HepG2 (cell line): ENCODE data around the gene POLR1D. TPM values are rescaled to one million over a fixed set of nuclear protein-coding genes. Genes with fewer than 3 reads are reported as not detected.
A peak's percentile ranks its signal among the peaks of the same experiment; 100 is the strongest.

ENCODE experiments used
- AHDC1 ChIP-seq: sonication (generic); formaldehyde crosslinking; IDR thresholded peaks from 2 replicates; pipeline ENCODE4 v1.5.1; 2020; ENCODE audit warnings: mild to moderate bottlenecking, missing genetic modification reagents, borderline replicate concordance
- ARID2 ChIP-seq: sonication (generic); formaldehyde crosslinking; IDR thresholded peaks from 2 replicates; pipeline ENCODE4 v1.8.1; 2022; ENCODE audit warnings: mild to moderate bottlenecking, missing genetic modification reagents, borderline replicate concordance
- ARNT2 ChIP-seq: sonication (generic); formaldehyde crosslinking; IDR thresholded peaks from 2 replicates; pipeline ENCODE4 v1.8.0; 2022; ENCODE audit warnings: mild to moderate bottlenecking, low read depth, missing genetic modification reagents, moderate library complexity
- GPBP1L1 ChIP-seq: sonication (generic); formaldehyde crosslinking; IDR thresholded peaks from 2 replicates; pipeline ENCODE4 v1.5.0; 2020; ENCODE audit warnings: mild to moderate bottlenecking, missing genetic modification reagents
- GZF1 ChIP-seq: sonication (generic); formaldehyde crosslinking; IDR thresholded peaks from 2 replicates; pipeline ENCODE4 v1.5.1; 2020; ENCODE audit warnings: mild to moderate bottlenecking, missing genetic modification reagents
- JARID2 ChIP-seq: sonication (generic); formaldehyde crosslinking; IDR thresholded peaks from 2 replicates; pipeline ENCODE4 v1.8.1; 2023; ENCODE audit warnings: missing genetic modification reagents, inconsistent platforms; ENCODE audit not compliant: insufficient replicate concordance
- KAT7 ChIP-seq: IDR thresholded peaks from 2 replicates; pipeline ENCODE4 v1.6.1; 2018; ENCODE audit warnings: borderline replicate concordance, missing compliant biosample characterization
- KDM5A ChIP-seq: fragments of 200-600 bp; sonication (generic); IDR thresholded peaks from 2 replicates; pipeline ENCODE4 v1.7.0; 2018; ENCODE audit warnings: antibody characterized with exemption, mild to moderate bottlenecking, low read length, borderline replicate concordance
- NCOA5 ChIP-seq: sonication (generic); formaldehyde crosslinking; IDR thresholded peaks from 2 replicates; pipeline ENCODE4 v1.4.0; 2020; ENCODE audit warnings: missing genetic modification reagents
- NRL ChIP-seq: sonication (generic); formaldehyde crosslinking; IDR thresholded peaks from 2 replicates; pipeline ENCODE4 v1.5.0; 2020; ENCODE audit warnings: missing genetic modification reagents, mild to moderate bottlenecking, moderate library complexity, borderline replicate concordance
- POLR2A ChIP-seq, 2 experiments: IDR thresholded peaks; 2 replicates each; pipeline ENCODE4 v1.6.1; 2011; ENCODE audit warnings: low read depth in 2 of 2, low read length in 2 of 2, mild to moderate bottlenecking in 1 of 2, moderate library complexity in 1 of 2; ENCODE audit not compliant: insufficient read depth in 1 of 2
- RNF2 ChIP-seq: fragments of 450-650 bp; conservative IDR thresholded peaks from 2 replicates; pipeline ENCODE4 v1.6.1; 2016; ENCODE audit warnings: low read depth
- TCF7 ChIP-seq: sonication (generic); IDR thresholded peaks from 2 replicates; pipeline ENCODE4 v1.6.1; 2016; ENCODE audit warnings: antibody characterized with exemption, low read depth
- ZBTB26 ChIP-seq: IDR thresholded peaks from 2 replicates; pipeline ENCODE4 v1.6.1; 2016; ENCODE audit warnings: missing compliant biosample characterization, missing genetic modification reagents, borderline replicate concordance
- ZNF33A ChIP-seq: sonication (generic); formaldehyde crosslinking; IDR thresholded peaks from 2 replicates; pipeline ENCODE4 v1.5.1; 2020; ENCODE audit warnings: missing genetic modification reagents, mild to moderate bottlenecking, moderate library complexity, borderline replicate concordance
- ZNF546 ChIP-seq: sonication (generic); formaldehyde crosslinking; conservative IDR thresholded peaks from 2 replicates; pipeline ENCODE4 v1.8.1; 2023; ENCODE audit warnings: mild to moderate bottlenecking, missing genetic modification reagents
- ZNF572 ChIP-seq: sonication (generic); formaldehyde crosslinking; IDR thresholded peaks from 2 replicates; pipeline ENCODE4 v1.5.1; 2020; ENCODE audit warnings: mild to moderate bottlenecking, missing genetic modification reagents
- polyA plus RNA-seq, 8 experiments: library from polyadenylated mRNA; depleted of rRNA in 3 of 8; stranded (reverse) in 7 of 8; unstranded in 1 of 8; fragments of >200 nt; fragmentation: Illumina TruSeq in 4 of 8; extraction: Trizol in 4 of 8; gene quantifications; 2 replicates each; pipeline versions ENCODE4 v1.2.1 to v1.2.3, GENCODE V29; 2011 to 2016; ENCODE audit warnings: low read depth in 4 of 8, missing spikeins in 1 of 8, mixed read lengths in 1 of 8; ENCODE audit not compliant: insufficient read depth in 1 of 8
- total RNA-seq, 5 experiments: library from RNA; depleted of rRNA; stranded (reverse); fragments of >200 nt; fragmentation: Illumina TruSeq; extraction: Trizol; gene quantifications; 2 replicates each; pipeline ENCODE4 v1.2.3, GENCODE V29; 2016; ENCODE audit warnings: low read depth in 1 of 5
- TF ChIP-seq, protein P1 (sequence below): sonication (generic); formaldehyde crosslinking; IDR thresholded peaks from 2 replicates; pipeline ENCODE4 v1.8.1; 2023; ENCODE audit warnings: mild to moderate bottlenecking, inconsistent platforms, moderate library complexity, missing genetic modification reagents, borderline replicate concordance

POLR1D gene
- total and polyA plus RNA-seq, 2 of the 13 experiments (the other 11 are each of a cell fraction or from before 2014, with no cell fraction given) = 183 to 490 TPM

GRCh38 chr13:27621366-27622101 is at the start of gene POLR1D (continued):
- TF ChIP-seq ARNT2 = no peak; the same call in 1 of the 2 replicates
- no peak for TF ChIP-seq GPBP1L1 (CRISPR knock-in tag)
- TF ChIP-seq NRL (CRISPR knock-in tag) = peak; percentile 40; the same call in 1 of the 2 replicates
- TF ChIP-seq ZBTB26 = no peak; the same call in 1 of the 2 replicates
- no peak for TF ChIP-seq TCF7
- TF ChIP-seq, protein P1, sequence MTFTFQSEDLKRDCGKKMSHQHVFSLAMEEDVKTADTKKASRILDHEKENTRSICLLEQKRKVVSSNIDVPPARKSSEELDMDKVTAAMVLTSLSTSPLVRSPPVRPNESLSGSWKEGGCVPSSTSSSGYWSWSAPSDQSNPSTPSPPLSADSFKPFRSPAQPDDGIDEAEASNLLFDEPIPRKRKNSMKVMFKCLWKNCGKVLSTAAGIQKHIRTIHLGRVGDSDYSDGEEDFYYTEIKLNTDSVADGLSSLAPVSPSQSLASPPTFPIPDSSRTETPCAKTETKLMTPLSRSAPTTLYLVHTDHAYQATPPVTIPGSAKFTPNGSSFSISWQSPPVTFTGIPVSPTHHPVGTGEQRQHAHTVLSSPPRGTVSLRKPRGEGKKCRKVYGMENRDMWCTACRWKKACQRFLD = peak; percentile 65; the same call in 1 of the 2 replicates
- peak; percentile 97 for TF ChIP-seq KAT7
- no peak for TF ChIP-seq NCOA5 (CRISPR knock-in tag)
- TF ChIP-seq ZNF572 (CRISPR knock-in tag) = peak; percentile 94
- TF ChIP-seq GZF1 (CRISPR knock-in tag) = 0 out of 2 replicates have a peak, but pooled peaks have one; percentile 64
- TF ChIP-seq ZNF546 = no peak
- no peak for TF ChIP-seq ZNF33A
- TF ChIP-seq JARID2 (CRISPR knock-in tag) = no peak
- TF ChIP-seq AHDC1 (CRISPR knock-in tag) = no peak
- TF ChIP-seq ARID2 (CRISPR knock-in tag) = no peak
- peak; percentile 42 to 93; a peak in 2 of 4 replicates for TF ChIP-seq POLR2A (IDR thresholded peaks at IDR 0.05; ENCODE audit: insufficient read depth in 1 of 2, low read depth in 2 of 2, low read length in 2 of 2)
- no peak for TF ChIP-seq RNF2
- TF ChIP-seq KDM5A = no peak
